ENCODE measurements around the gene SPATA31C2. TPM values are rescaled to one million over a fixed set of nuclear protein-coding genes. Genes with fewer than 3 reads are reported as not detected.

Gene SPATA31C2
- total RNA-seq, 2 donors from 2014 or later: not detected

DNA sequence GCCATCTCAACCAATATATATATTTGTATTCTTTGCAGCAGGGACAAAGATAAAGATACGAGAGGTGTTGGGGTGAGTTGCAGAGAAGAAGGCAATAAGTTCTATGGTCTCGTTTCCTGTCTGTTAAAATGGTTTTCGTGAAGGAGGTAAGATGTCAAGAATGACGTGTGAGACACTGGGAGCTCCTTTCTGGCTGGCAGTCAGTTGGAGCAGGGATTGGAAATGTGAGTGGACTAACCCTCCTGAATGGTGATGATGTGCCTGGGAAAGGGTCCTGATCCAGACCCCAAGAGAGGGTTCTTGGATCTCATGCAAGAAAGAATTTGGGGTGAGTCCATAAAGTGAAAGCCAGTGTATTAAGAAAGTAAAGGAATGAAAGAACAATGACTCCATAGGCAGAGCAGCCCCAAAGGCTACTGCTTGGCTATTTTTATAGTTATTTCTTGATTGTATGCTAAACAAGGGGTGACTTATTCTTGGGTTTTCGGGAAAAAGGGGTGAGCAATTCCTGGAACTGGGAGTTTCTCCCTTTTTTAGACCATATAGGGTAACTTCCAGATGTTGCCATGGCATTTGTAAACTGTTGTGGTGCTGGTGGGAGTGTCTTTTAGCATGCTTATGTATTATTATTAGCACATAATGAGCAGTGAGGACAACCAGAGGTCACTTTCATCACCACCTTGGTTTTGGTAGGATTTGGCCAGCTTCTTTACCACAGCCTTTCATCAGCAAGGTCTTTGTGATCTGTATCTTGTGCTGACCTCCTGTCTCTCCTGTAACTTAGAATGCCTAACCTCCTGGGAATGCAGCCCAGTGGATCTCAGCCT, 53.7 kb downstream of the SPATA31C2 start:
- no peaks in the 10 kb centered on the region for H3K36me3 Mint-ChIP-seq (ENCODE audit: low read depth)
- no peak for DNase-seq
- no peak overlapping the region for H3K27ac Mint-ChIP-seq
- 82 to 100% methylated on average over 2 to 5 of the region's 5 CpGs for WGBS, 2 experiments (ENCODE audit: insufficient coverage in 1 of 2, insufficient read length in 1 of 2)
- H3K27me3 Mint-ChIP-seq (ENCODE audit: insufficient read depth): peaks cover 7% of the 10 kb centered on the region
- no peaks in the 10 kb centered on the region for H3K4me1 Mint-ChIP-seq
- H3K36me3 ChIP-seq (ENCODE audit: control insufficient read depth, insufficient read depth, low read length): no peaks in the 10 kb centered on the region
- peaks cover 4% of the 10 kb centered on the region for H3K4me1 ChIP-seq (ENCODE audit: control insufficient read depth, insufficient read depth, low read length)
- H3K9me3 Mint-ChIP-seq: peaks cover 12% of the 10 kb centered on the region
- H3K9ac ChIP-seq (ENCODE audit: extremely low read depth, low read length, poor library complexity, severe bottlenecking): no peak overlapping the region
- H3K9me3 ChIP-seq (ENCODE audit: control insufficient read depth, low read length): no peaks in the 10 kb centered on the region
- H3K4me3 ChIP-seq (ENCODE audit: low read length): no peak overlapping the region
- no peak for TF ChIP-seq CTCF (conservative IDR thresholded peaks at IDR 0.05)
- H3K27ac ChIP-seq (ENCODE audit: low read depth, low read length): no peak overlapping the region
- H3K27me3 ChIP-seq (ENCODE audit: control insufficient read depth, insufficient read depth, low read length, poor library complexity, severe bottlenecking): no peaks in the 10 kb centered on the region
- H3K4me3 Mint-ChIP-seq: no peak overlapping the region

Other genes with a start within 250 kb of the SPATA31C2 start
- under 1 TPM in 1 of 2 donors, not detected in 1; 0.09 TPM for gene SPATA31C1, start 220.5 kb downstream of the SPATA31C2 start, total RNA-seq
- gene CDK20, start 163.9 kb downstream of the SPATA31C2 start, total RNA-seq: 10 to 100 TPM in 1 of 2 donors, 1 to 10 TPM in 1; 9.9 to 13.3 TPM
- gene SPIN1, start 250.0 kb upstream of the SPATA31C2 start, total RNA-seq: 100 to 1,000 TPM; 117 to 129 TPM

Measured in endodermal cell (in vitro differentiated cells).